ENCODE measurements around the gene STH. TPM values are rescaled to one million over a fixed set of nuclear protein-coding genes. Genes with fewer than 3 reads are reported as not detected.

The STH gene
- total and polyA plus RNA-seq, 9 of the 15 experiments (the other 6 are each of a cell fraction or from before 2014, with no cell fraction given), result not detected

DNA sequence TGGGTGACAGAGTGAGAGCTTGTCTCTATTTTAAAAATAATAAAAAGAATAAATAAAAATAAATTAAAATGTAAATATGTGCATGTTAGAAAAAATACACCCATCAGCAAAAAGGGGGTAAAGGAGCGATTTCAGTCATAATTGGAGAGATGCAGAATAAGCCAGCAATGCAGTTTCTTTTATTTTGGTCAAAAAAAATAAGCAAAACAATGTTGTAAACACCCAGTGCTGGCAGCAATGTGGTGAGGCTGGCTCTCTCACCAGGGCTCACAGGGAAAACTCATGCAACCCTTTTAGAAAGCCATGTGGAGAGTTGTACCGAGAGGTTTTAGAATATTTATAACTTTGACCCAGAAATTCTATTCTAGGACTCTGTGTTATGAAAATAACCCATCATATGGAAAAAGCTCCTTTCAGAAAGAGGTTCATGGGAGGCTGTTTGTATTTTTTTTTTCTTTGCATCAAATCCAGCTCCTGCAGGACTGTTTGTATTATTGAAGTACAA is 8.5 kb downstream of the STH start:
- Histone ChIP-seq H3K4me3 (no peak overlapping the region), H3K27ac (ENCODE audit: extremely low read depth, low read depth, low read length) (no peak overlapping the region), H2AFZ (ENCODE audit: low read depth, low read length) (no peak overlapping the region), H3K9ac (ENCODE audit: insufficient read depth in 1 of 2, low read depth in 2 of 2, low read length in 2 of 2) (no peak overlapping the region), H3K79me2 (ENCODE audit: control insufficient read depth, insufficient read depth, low read length) (no peaks in the 10 kb centered on the region), H4K20me1 (replicated peaks; ENCODE audit: control insufficient read depth, insufficient read depth, low read length) (peaks cover 3% of the 10 kb centered on the region; the same call in 1 of the 2 replicates), H3K27me3 (ENCODE audit: control insufficient read depth in 2 of 2, insufficient read depth in 2 of 2, low read length in 2 of 2) (peaks cover 3 to 32% of the 10 kb centered on the region in 2 experiments; a peak in 3 of 5 replicates), H3K4me2 (ENCODE audit: insufficient read depth, low read length) (no peak overlapping the region), H3K4me1 (replicated peaks in 1 of 2; ENCODE audit: control insufficient read depth in 2 of 2, insufficient read depth in 2 of 2, low read length in 2 of 2) (peaks cover 0 to 26% of the 10 kb centered on the region in 2 experiments; a peak in 4 of 5 replicates), H3K9me1 (ENCODE audit: control insufficient read depth, insufficient read depth, low read length) (no peaks in the 10 kb centered on the region), H3K36me3 (ENCODE audit: control insufficient read depth, insufficient read depth, low read length) (no peaks in the 10 kb centered on the region), H3K9me3 (replicated peaks; ENCODE audit: control insufficient read depth, insufficient read depth, low read depth, low read length) (no peaks in the 10 kb centered on the region)
- BruUV-seq (replicated peaks), result no TSS peak
- ATAC-seq, result no peak
- 8% methylated on average over 2 of the region's 2 CpGs for WGBS (ENCODE audit: insufficient coverage, low coverage, missing lambda C conversion rate)
- TF ChIP-seq ZNF316 (IDR thresholded peaks at IDR 0.05) (peak; percentile 63; the same call in 1 of the 2 replicates), DNMT1 (IDR thresholded peaks at IDR 0.05) (no peak)
- ChIA-PET POLR2A (interaction anchor here (1.4 kb wide), 1 partner anchor 12 kb away, joined by 3 read pairs; no protein-coding TSS in a partner anchor), CTCF (ENCODE audit: low intra/inter-chr PET ratio) (no interaction called here)
- in situ Hi-C loops (cut with MboI) (loop anchor here (10.0 kb wide), 1 partner anchor 277 kb away; no protein-coding TSS in a partner anchor), intact Hi-C loops (cut with micrococcal nuclease) (no loop called here)
- FAIRE-seq, result no peak
- no peak for DNase-seq (ENCODE audit: extremely low read depth in 1 of 4, low spot score in 3 of 4)

DNA sequence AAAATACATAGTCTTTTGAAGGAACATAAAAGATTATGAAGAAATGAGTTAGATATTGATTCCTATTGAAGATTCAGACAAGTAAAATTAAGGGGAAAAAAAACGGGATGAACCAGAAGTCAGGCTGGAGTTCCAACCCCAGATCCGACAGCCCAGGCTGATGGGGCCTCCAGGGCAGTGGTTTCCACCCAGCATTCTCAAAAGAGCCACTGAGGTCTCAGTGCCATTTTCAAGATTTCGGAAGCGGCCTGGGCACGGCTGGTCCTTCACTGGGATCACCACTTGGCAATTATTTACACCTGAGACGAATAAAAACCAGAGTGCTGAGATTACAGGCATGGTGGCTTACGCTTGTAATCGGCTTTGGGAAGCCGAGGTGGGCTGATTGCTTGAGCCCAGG is 9.5 kb downstream of the STH start:
- 32% methylated on average over 9 of the region's 9 CpGs for whole genome bisulfite sequencing (ENCODE audit: insufficient coverage, low coverage, missing lambda C conversion rate)
- no peak for FAIRE-seq
- Histone ChIP-seq H3K27me3 (ENCODE audit: control insufficient read depth in 2 of 2, insufficient read depth in 2 of 2, low read length in 2 of 2) (peaks cover 3 to 34% of the 10 kb centered on the region in 2 experiments; a peak in 3 of 5 replicates), H3K4me3 (no peak overlapping the region), H3K79me2 (ENCODE audit: control insufficient read depth, insufficient read depth, low read length) (no peaks in the 10 kb centered on the region), H3K36me3 (ENCODE audit: control insufficient read depth, insufficient read depth, low read length) (no peaks in the 10 kb centered on the region), H4K20me1 (replicated peaks; ENCODE audit: control insufficient read depth, insufficient read depth, low read length) (peaks cover 3% of the 10 kb centered on the region; the same call in 1 of the 2 replicates), H2AFZ (ENCODE audit: low read depth, low read length) (no peak overlapping the region), H3K4me1 (replicated peaks in 1 of 2; ENCODE audit: control insufficient read depth in 2 of 2, insufficient read depth in 2 of 2, low read length in 2 of 2) (peaks cover 0 to 31% of the 10 kb centered on the region in 2 experiments; a peak in 4 of 5 replicates), H3K9me1 (ENCODE audit: control insufficient read depth, insufficient read depth, low read length) (no peaks in the 10 kb centered on the region), H3K9ac (ENCODE audit: insufficient read depth in 1 of 2, low read depth in 2 of 2, low read length in 2 of 2) (no peak overlapping the region; a peak in 1 of 4 replicates), H3K9me3 (replicated peaks; ENCODE audit: control insufficient read depth, insufficient read depth, low read depth, low read length) (no peaks in the 10 kb centered on the region), H3K4me2 (ENCODE audit: insufficient read depth, low read length) (no peak overlapping the region), H3K27ac (ENCODE audit: extremely low read depth, low read depth, low read length) (no peak overlapping the region)
- in situ Hi-C loops (cut with MboI) (loop anchor here (10.0 kb wide), 1 partner anchor 276 kb away; no protein-coding TSS in a partner anchor), intact Hi-C loops (cut with micrococcal nuclease) (no loop called here)
- ChIA-PET POLR2A (interaction anchor here (0.6 kb wide), 1 partner anchor 8 kb away, joined by 4 read pairs; no protein-coding TSS in a partner anchor), CTCF (ENCODE audit: low intra/inter-chr PET ratio) (no interaction called here)
- BruUV-seq (replicated peaks), result no TSS peak
- no peak for DNase-seq (ENCODE audit: extremely low read depth in 1 of 4, low spot score in 3 of 4)
- ATAC-seq, result no peak
- no peak for TF ChIP-seq MYNN (IDR thresholded peaks at IDR 0.05)
- TF ChIP-seq MYNN (CRISPR knock-in tag; IDR thresholded peaks at IDR 0.05), result no peak
- no peak for TF ChIP-seq ZNF699 (CRISPR knock-in tag; IDR thresholded peaks at IDR 0.05; ENCODE audit: insufficient replicate concordance)
- TF ChIP-seq ZNF79 (CRISPR knock-in tag; IDR thresholded peaks at IDR 0.05; ENCODE audit: low read depth), result no peak
- no peak for TF ChIP-seq ZNF354B (CRISPR knock-in tag; IDR thresholded peaks at IDR 0.05)
- no peak for TF ChIP-seq NRF1 (conservative IDR thresholded peaks at IDR 0.05 in 1 of 2, IDR thresholded peaks at IDR 0.05 in 1 of 2)
- TF ChIP-seq ETS1 (conservative IDR thresholded peaks at IDR 0.05; ENCODE audit: control insufficient read depth, low read depth, low read length), result no peak

Data from K562 (cell line).